Gastrocnemius medialis (tissue), 4 donors: Measurements from ENCODE around the gene MTAP. TPM values are rescaled to one million over a fixed set of nuclear protein-coding genes. Genes with fewer than 3 reads are reported as not detected.

Experiments used
- ATAC-seq, 2 donors: fragments of 150-250 bp; one replicate each; pipeline ENCODE4 v1.9.1; 2016
- DNase-seq, 2 donors: peaks; one replicate each; pipeline ENCODE4 v3.0.0-alpha.2; 2019
- H3K27ac ChIP-seq, 4 donors: fragments of 200-600 bp; sonication (generic); 1 replicate in 1 of 4; 2 replicates in 3 of 4; pipeline ENCODE4 v1.5.1; 2016 to 2018; ENCODE audit warnings: mild to moderate bottlenecking in 2 of 4, moderate library complexity in 1 of 4
- H3K27me3 ChIP-seq, 3 donors: fragments of 200-600 bp; sonication (generic) in 2 of 3; 1 replicate in 1 of 3; 2 replicates in 2 of 3; pipeline versions ENCODE4 v1.5.1 to v1.6.0; 2016 to 2019; ENCODE audit warnings: mild to moderate bottlenecking in 1 of 3, moderate library complexity in 1 of 3
- H3K36me3 ChIP-seq, 2 donors: fragments of 200-600 bp; sonication (generic) in 1 of 2; one replicate each; pipeline ENCODE4 v1.5.1; 2017 to 2018
- H3K4me1 ChIP-seq, 2 donors: fragments of 200-600 bp; sonication (generic) in 1 of 2; one replicate each; pipeline ENCODE4 v1.5.1; 2016 to 2017; ENCODE audit warnings: mild to moderate bottlenecking in 2 of 2
- H3K4me3 ChIP-seq, 4 donors: fragments of 200-600 bp; sonication (generic) in 3 of 4; 1 replicate in 1 of 4; 2 replicates in 3 of 4; pipeline ENCODE4 v1.5.1; 2016 to 2019; ENCODE audit warnings: mild to moderate bottlenecking in 2 of 4
- H3K9me3 ChIP-seq, 3 donors: fragments of 200-600 bp; sonication (generic) in 2 of 3; 1 replicate in 1 of 3; 2 replicates in 2 of 3; pipeline ENCODE4 v1.5.1; 2016 to 2019
- POLR2A ChIP-seq, 2 donors: fragments of 450-650 bp; IDR thresholded peaks; one replicate each; pipeline ENCODE4 v1.6.1; 2017; ENCODE audit warnings: antibody characterized with exemption in 2 of 2, mild to moderate bottlenecking in 2 of 2, moderate library complexity in 2 of 2
- in situ Hi-C, 4 donors: fragments of 200-750 bp; cut with MboI; loops; one replicate each; pipeline versions ENCODE4 v1.15.0 to v1.8.0; 2017; ENCODE audit warnings: low sequenced_read_pairs in 4 of 4
- intact Hi-C: fragments of 100-400 bp; cut with DNase I; formaldehyde crosslinking; loops from one replicate; pipeline ENCODE4 v1.15.1; 2023; ENCODE audit warnings: low total_unique reads
- total RNA-seq, 4 donors: library from RNA; depleted of rRNA; stranded (reverse); fragments of >200 nt; gene quantifications; one replicate each; pipeline versions ENCODE4 v1.1.0 to v1.2.3, GENCODE V29; 2016
- TF ChIP-seq, protein P1 (sequence below), 5 experiments: fragments of 450-650 bp in 3 of 5; fragments of 200-600 bp in 2 of 5; sonication (generic) in 2 of 5; IDR thresholded peaks in 4 of 5; conservative IDR thresholded peaks in 1 of 5; 1 replicate in 4 of 5; 2 replicates in 1 of 5; pipeline ENCODE4 v1.5.1; 2016 to 2019; ENCODE audit warnings: antibody characterized with exemption in 5 of 5, mild to moderate bottlenecking in 3 of 5, moderate library complexity in 3 of 5

MTAP gene
- total RNA-seq, 4 donors from 2014 or later, result 6.2 to 11.0 (median 9.4) TPM

DNA sequence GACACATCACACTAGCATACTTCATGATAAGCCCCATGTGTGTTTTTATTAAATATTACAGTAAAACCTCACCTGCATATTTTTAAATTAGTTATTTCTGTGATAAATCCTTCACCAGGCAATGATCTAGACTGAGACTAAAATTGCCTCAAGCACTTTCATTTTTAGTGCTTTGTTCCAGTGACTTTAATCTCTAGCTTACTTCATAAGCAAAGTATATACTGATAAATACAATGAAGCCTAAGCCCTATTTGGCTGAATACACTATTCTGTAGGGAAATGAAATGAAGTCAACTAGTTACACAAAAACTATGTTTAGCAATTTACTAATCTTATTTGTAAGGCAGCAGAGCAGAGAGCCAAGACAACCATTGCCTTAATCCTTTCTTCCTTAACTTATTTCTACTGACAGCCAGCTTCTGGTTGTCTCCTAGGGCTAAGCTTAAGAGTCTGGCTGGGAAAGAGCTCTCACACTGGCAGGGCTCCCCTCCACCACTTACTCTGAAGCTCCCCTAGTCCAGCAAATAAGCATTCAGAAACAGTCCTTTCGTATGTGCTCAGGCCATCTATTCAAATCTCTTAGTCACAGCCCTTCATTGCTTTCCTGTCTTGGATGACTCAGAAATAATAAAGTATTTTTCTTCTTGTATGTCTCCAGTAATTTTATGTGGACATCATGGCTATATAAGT, 31.4 kb upstream of the MTAP start:
- Histone ChIP-seq H3K4me3 (no peak overlapping the region), H3K36me3 (no peaks in the 10 kb centered on the region), H3K9me3 (no peaks in the 10 kb centered on the region), H3K4me1 (no peaks in the 10 kb centered on the region), H3K27ac (no peak overlapping the region), H3K27me3 (no peaks in the 10 kb centered on the region)
- no peak for DNase-seq
- in situ Hi-C loops (loop anchor here in 1 of 4 donors (25.0 kb wide), 1 partner anchor 109 kb away; no protein-coding TSS in a partner anchor), intact Hi-C loops (no loop called here)
- no peak for TF ChIP-seq POLR2A (IDR thresholded peaks at IDR 0.05)
- TF ChIP-seq, protein P1, sequence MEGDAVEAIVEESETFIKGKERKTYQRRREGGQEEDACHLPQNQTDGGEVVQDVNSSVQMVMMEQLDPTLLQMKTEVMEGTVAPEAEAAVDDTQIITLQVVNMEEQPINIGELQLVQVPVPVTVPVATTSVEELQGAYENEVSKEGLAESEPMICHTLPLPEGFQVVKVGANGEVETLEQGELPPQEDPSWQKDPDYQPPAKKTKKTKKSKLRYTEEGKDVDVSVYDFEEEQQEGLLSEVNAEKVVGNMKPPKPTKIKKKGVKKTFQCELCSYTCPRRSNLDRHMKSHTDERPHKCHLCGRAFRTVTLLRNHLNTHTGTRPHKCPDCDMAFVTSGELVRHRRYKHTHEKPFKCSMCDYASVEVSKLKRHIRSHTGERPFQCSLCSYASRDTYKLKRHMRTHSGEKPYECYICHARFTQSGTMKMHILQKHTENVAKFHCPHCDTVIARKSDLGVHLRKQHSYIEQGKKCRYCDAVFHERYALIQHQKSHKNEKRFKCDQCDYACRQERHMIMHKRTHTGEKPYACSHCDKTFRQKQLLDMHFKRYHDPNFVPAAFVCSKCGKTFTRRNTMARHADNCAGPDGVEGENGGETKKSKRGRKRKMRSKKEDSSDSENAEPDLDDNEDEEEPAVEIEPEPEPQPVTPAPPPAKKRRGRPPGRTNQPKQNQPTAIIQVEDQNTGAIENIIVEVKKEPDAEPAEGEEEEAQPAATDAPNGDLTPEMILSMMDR (IDR thresholded peaks at IDR 0.05 in 4 of 5, conservative IDR thresholded peaks at IDR 0.05 in 1 of 5), result no peak
- ATAC-seq, result no peak

- Histone ChIP-seq H3K36me3 (no peaks in the 10 kb centered on the region), H3K4me1 (no peaks in the 10 kb centered on the region), H3K4me3 (no peak overlapping the region), H3K27me3 (peaks cover 0 to 3% (median 0%) of the 10 kb centered on the region in 3 donors), H3K27ac (no peak overlapping the region), H3K9me3 (no peaks in the 10 kb centered on the region)
- in situ Hi-C loops (no loop called here), intact Hi-C loops (no loop called here)
- TF ChIP-seq, protein P1 (IDR thresholded peaks at IDR 0.05 in 4 of 5, conservative IDR thresholded peaks at IDR 0.05 in 1 of 5), result no peak
- TF ChIP-seq POLR2A (IDR thresholded peaks at IDR 0.05), result no peak
- ATAC-seq, result no peak
- DNase-seq, result no peak
Observed at GRCh38 chr9:21777701-21778100, 24.7 kb upstream of the MTAP start.

- ATAC-seq, result no peak
- Histone ChIP-seq H3K4me1 (no peaks in the 10 kb centered on the region), H3K36me3 (no peaks in the 10 kb centered on the region), H3K9me3 (no peaks in the 10 kb centered on the region), H3K27ac (no peak overlapping the region), H3K27me3 (peaks cover 0 to 3% (median 0%) of the 10 kb centered on the region in 3 donors), H3K4me3 (no peak overlapping the region)
- TF ChIP-seq POLR2A (IDR thresholded peaks at IDR 0.05), result no peak
- TF ChIP-seq, protein P1 (IDR thresholded peaks at IDR 0.05 in 4 of 5, conservative IDR thresholded peaks at IDR 0.05 in 1 of 5), result no peak
- in situ Hi-C loops, result no loop called here
- DNase-seq, result no peak
- intact Hi-C loops, result no loop called here
Observed at GRCh38 chr9:21778304-21778703, 24.1 kb upstream of the MTAP start.

- ATAC-seq, result no peak
- intact Hi-C loops, result no loop called here
- in situ Hi-C loops, result no loop called here
Observed at GRCh38 chr9:21779397-21779796, 23.0 kb upstream of the MTAP start.

More at GRCh38 chr9:21779397-21779796, 23.0 kb upstream of the MTAP start:
- no peaks in the 10 kb centered on the region for H3K4me1 ChIP-seq
- no peaks in the 10 kb centered on the region for H3K9me3 ChIP-seq
- no peak for TF ChIP-seq POLR2A (IDR thresholded peaks at IDR 0.05)
- TF ChIP-seq, protein P1 (IDR thresholded peaks at IDR 0.05 in 4 of 5, conservative IDR thresholded peaks at IDR 0.05 in 1 of 5), result no peak
- no peak overlapping the region for H3K27ac ChIP-seq
- no peak for DNase-seq
- peaks cover 0 to 3% (median 0%) of the 10 kb centered on the region in 3 donors for H3K27me3 ChIP-seq
- no peaks in the 10 kb centered on the region for H3K36me3 ChIP-seq
- no peak overlapping the region for H3K4me3 ChIP-seq
